Measurements from ENCODE around the gene SPINK5.

DNA sequence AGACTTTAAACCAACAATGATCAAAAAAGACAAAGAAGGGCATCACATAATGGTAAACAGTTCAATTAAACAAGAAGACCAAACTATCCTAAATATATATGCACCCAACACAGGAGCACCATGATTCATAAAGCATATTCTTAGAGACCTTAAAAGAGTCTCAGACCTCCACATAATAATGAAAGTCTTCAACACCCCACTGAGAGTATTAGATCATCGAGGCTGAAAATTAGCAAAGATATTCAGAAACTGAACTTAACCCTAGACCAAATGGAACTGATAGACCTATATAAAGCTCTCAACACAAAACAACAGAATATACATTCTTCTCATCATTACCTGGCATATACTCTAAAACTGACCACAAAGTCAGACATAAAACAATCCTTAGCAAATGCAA is 92.8 kb downstream of the SPINK5 start:
- TF ChIP-seq, protein P1, sequence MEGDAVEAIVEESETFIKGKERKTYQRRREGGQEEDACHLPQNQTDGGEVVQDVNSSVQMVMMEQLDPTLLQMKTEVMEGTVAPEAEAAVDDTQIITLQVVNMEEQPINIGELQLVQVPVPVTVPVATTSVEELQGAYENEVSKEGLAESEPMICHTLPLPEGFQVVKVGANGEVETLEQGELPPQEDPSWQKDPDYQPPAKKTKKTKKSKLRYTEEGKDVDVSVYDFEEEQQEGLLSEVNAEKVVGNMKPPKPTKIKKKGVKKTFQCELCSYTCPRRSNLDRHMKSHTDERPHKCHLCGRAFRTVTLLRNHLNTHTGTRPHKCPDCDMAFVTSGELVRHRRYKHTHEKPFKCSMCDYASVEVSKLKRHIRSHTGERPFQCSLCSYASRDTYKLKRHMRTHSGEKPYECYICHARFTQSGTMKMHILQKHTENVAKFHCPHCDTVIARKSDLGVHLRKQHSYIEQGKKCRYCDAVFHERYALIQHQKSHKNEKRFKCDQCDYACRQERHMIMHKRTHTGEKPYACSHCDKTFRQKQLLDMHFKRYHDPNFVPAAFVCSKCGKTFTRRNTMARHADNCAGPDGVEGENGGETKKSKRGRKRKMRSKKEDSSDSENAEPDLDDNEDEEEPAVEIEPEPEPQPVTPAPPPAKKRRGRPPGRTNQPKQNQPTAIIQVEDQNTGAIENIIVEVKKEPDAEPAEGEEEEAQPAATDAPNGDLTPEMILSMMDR (IDR thresholded peaks at IDR 0.05), result no peak
- TF ChIP-seq POLR2A (IDR thresholded peaks at IDR 0.05), result no peak

Measured in thyroid gland (tissue), 4 donors.